Neural cell (in vitro differentiated cells): ENCODE results near the gene WDFY3. TPM values are rescaled to one million over a fixed set of nuclear protein-coding genes. Genes with fewer than 3 reads are reported as not detected.

ENCODE experiments used
- H2AFZ ChIP-seq: fragments of 200-600, 300-800 bp; sonication (generic), shearing (Covaris generic); 2 replicates; pipeline ENCODE4 v1.6.0; 2014; ENCODE audit warnings: low read depth, mild to moderate bottlenecking, antibody characterized with exemption, low read length, moderate library complexity
- H3F3A ChIP-seq: fragments of 200-600 bp; shearing (Covaris generic); 2 replicates; pipeline ENCODE4 v1.6.1; 2016; ENCODE audit warnings: mild to moderate bottlenecking, moderate library complexity, mixed read lengths, antibody characterized with exemption, low read length; ENCODE audit not compliant: insufficient read depth, poor library complexity, severe bottlenecking
- H3K27ac ChIP-seq: fragments of 200-600, 300-800 bp; sonication (generic), shearing (Covaris generic); 2 replicates; pipeline ENCODE4 v1.5.1; 2014; ENCODE audit warnings: mild to moderate bottlenecking, low read length, moderate library complexity
- H3K27me3 ChIP-seq: fragments of 300-800, 200-600 bp; sonication (generic), shearing (Covaris generic); 2 replicates; pipeline ENCODE4 v1.6.0; 2014; ENCODE audit warnings: mild to moderate bottlenecking, low read depth, low read length, moderate library complexity; ENCODE audit not compliant: insufficient read depth
- H3K36me3 ChIP-seq: fragments of 300-800, 200-600 bp; sonication (generic), shearing (Covaris generic); 2 replicates; pipeline ENCODE4 v1.5.1; 2014; ENCODE audit warnings: mild to moderate bottlenecking, antibody characterized with exemption, low read length, moderate library complexity; ENCODE audit not compliant: insufficient read depth
- H3K4me2 ChIP-seq: fragments of 300-800, 200-600 bp; sonication (generic), shearing (Covaris generic); 2 replicates; pipeline ENCODE4 v1.6.0; 2014; ENCODE audit warnings: mild to moderate bottlenecking, low read length
- H3K4me3 ChIP-seq: fragments of 300-800, 200-600 bp; sonication (generic), shearing (Covaris generic); 2 replicates; pipeline ENCODE4 v1.5.1; 2014; ENCODE audit warnings: mild to moderate bottlenecking, low read length, moderate library complexity
- H3K79me2 ChIP-seq: fragments of 200-600 bp; shearing (Covaris generic); replicated peaks from 2 replicates; pipeline ENCODE4 v1.6.0; 2014; ENCODE audit warnings: mild to moderate bottlenecking, low read length, moderate library complexity; ENCODE audit not compliant: insufficient read depth
- H3K9ac ChIP-seq: fragments of 300-800, 200-600 bp; sonication (generic), shearing (Covaris generic); 2 replicates; pipeline ENCODE4 v1.6.1; 2016; ENCODE audit warnings: mild to moderate bottlenecking, low read length, mixed read lengths
- H3K9me2 ChIP-seq: fragments of 200-600 bp; shearing (Covaris generic); 2 replicates; pipeline ENCODE4 v1.6.1; 2016; ENCODE audit warnings: mild to moderate bottlenecking, low read length, mixed read lengths; ENCODE audit not compliant: insufficient read depth
- H3K9me3 ChIP-seq: fragments of 200-600, 300-800 bp; sonication (generic), shearing (Covaris generic); 2 replicates; pipeline ENCODE4 v1.6.1; 2016; ENCODE audit warnings: mild to moderate bottlenecking, mixed run types, low read length, moderate library complexity, mixed read lengths
- H4K20me1 ChIP-seq: fragments of 200-600 bp; shearing (Covaris generic); 2 replicates; pipeline ENCODE4 v1.6.1; 2016; ENCODE audit warnings: mild to moderate bottlenecking, mixed run types; ENCODE audit not compliant: insufficient read depth
- EP300 ChIP-seq: fragments of 450-650 bp; conservative IDR thresholded peaks from 2 replicates; pipeline ENCODE4 v1.6.1; 2014; ENCODE audit warnings: antibody characterized with exemption, mild to moderate bottlenecking, moderate library complexity; ENCODE audit not compliant: poor library complexity, severe bottlenecking
- EZH2 ChIP-seq: fragments of 200-600, 300-800 bp; shearing (Covaris generic), sonication (generic); IDR thresholded peaks from 2 replicates; pipeline ENCODE4 v1.6.1; 2014; ENCODE audit warnings: antibody characterized with exemption, low read length, borderline replicate concordance, mild to moderate bottlenecking; ENCODE audit not compliant: insufficient read depth, poor library complexity, severe bottlenecking
- MXI1 ChIP-seq: fragments of 450-650 bp; conservative IDR thresholded peaks from 2 replicates; pipeline ENCODE4 v1.6.1; 2014; ENCODE audit warnings: antibody characterized with exemption, mild to moderate bottlenecking; ENCODE audit not compliant: poor library complexity, severe bottlenecking
- POLR2AphosphoS5 ChIP-seq: IDR thresholded peaks from 2 replicates; pipeline ENCODE4 v1.6.1; 2012
- RAD21 ChIP-seq: fragments of 450-650 bp; conservative IDR thresholded peaks from 2 replicates; pipeline ENCODE4 v1.6.1; 2014; ENCODE audit warnings: antibody characterized with exemption, mild to moderate bottlenecking, moderate library complexity
- SMC3 ChIP-seq: fragments of 450-650 bp; conservative IDR thresholded peaks from 2 replicates; pipeline ENCODE4 v1.6.1; 2014; ENCODE audit warnings: antibody characterized with exemption, mild to moderate bottlenecking, moderate library complexity; ENCODE audit not compliant: poor library complexity
- TAF1 ChIP-seq: IDR thresholded peaks from 2 replicates; pipeline ENCODE4 v1.6.1; 2012; ENCODE audit warnings: low read depth
- polyA plus RNA-seq: library from polyadenylated mRNA; depleted of rRNA; stranded (reverse); fragments of >200 nt; gene quantifications from 2 replicates; pipeline ENCODE4 v1.2.3, GENCODE V29; 2014
- TF ChIP-seq, protein P1 (sequence below): IDR thresholded peaks from 2 replicates; pipeline ENCODE4 v1.6.1; 2012; ENCODE audit warnings: borderline replicate concordance
- TF ChIP-seq, protein P2 (sequence below): fragments of 450-650 bp; IDR thresholded peaks from 2 replicates; pipeline ENCODE4 v1.5.1; 2014; ENCODE audit warnings: antibody characterized with exemption, mild to moderate bottlenecking, moderate library complexity; ENCODE audit not compliant: poor library complexity, severe bottlenecking

Gene WDFY3
- polyA plus RNA-seq, 1 donor from 2014 or later = 39.8 TPM

DNA sequence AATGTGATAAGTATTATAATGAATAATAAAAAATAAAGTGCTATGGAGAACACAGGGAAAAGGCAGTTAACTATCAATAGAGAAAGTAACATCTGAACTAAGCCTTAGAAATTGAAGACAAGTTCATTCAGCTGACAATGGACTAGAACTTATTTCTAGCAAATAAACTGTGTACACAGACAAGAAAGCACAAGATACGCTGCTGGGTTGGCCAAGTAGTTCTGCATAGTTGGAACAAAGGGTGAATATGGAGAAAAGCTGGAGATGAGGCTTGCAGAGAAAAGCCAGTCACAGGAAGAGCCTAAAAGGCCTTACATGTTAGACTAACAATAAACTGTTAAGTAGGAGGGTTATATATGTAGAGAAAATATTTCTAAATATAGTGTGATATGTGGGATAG lies 71.2 kb downstream of the WDFY3 start:
- Histone ChIP-seq H3K27ac (no peak overlapping the region), H3K27me3 (no peaks in the 10 kb centered on the region), H3K4me3 (no peak overlapping the region), H3F3A (no peaks in the 10 kb centered on the region), H3K36me3 (no peaks in the 10 kb centered on the region), H3K9me2 (no peaks in the 10 kb centered on the region), H3K9me3 (no peaks in the 10 kb centered on the region), H3K4me2 (no peak overlapping the region), H3K79me2 (peaks cover 10% of the 10 kb centered on the region), H3K9ac (no peak overlapping the region), H2AFZ (no peak overlapping the region), H4K20me1 (no peaks in the 10 kb centered on the region)
- TF ChIP-seq, protein P1, sequence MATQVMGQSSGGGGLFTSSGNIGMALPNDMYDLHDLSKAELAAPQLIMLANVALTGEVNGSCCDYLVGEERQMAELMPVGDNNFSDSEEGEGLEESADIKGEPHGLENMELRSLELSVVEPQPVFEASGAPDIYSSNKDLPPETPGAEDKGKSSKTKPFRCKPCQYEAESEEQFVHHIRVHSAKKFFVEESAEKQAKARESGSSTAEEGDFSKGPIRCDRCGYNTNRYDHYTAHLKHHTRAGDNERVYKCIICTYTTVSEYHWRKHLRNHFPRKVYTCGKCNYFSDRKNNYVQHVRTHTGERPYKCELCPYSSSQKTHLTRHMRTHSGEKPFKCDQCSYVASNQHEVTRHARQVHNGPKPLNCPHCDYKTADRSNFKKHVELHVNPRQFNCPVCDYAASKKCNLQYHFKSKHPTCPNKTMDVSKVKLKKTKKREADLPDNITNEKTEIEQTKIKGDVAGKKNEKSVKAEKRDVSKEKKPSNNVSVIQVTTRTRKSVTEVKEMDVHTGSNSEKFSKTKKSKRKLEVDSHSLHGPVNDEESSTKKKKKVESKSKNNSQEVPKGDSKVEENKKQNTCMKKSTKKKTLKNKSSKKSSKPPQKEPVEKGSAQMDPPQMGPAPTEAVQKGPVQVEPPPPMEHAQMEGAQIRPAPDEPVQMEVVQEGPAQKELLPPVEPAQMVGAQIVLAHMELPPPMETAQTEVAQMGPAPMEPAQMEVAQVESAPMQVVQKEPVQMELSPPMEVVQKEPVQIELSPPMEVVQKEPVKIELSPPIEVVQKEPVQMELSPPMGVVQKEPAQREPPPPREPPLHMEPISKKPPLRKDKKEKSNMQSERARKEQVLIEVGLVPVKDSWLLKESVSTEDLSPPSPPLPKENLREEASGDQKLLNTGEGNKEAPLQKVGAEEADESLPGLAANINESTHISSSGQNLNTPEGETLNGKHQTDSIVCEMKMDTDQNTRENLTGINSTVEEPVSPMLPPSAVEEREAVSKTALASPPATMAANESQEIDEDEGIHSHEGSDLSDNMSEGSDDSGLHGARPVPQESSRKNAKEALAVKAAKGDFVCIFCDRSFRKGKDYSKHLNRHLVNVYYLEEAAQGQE = no peak
- TF ChIP-seq EP300 = no peak
- no peak for TF ChIP-seq POLR2AphosphoS5
- no peak for TF ChIP-seq SMC3
- TF ChIP-seq MXI1 = no peak
- no peak for TF ChIP-seq RAD21
- no peak for TF ChIP-seq TAF1
- TF ChIP-seq EZH2 = no peak
- TF ChIP-seq, protein P2, sequence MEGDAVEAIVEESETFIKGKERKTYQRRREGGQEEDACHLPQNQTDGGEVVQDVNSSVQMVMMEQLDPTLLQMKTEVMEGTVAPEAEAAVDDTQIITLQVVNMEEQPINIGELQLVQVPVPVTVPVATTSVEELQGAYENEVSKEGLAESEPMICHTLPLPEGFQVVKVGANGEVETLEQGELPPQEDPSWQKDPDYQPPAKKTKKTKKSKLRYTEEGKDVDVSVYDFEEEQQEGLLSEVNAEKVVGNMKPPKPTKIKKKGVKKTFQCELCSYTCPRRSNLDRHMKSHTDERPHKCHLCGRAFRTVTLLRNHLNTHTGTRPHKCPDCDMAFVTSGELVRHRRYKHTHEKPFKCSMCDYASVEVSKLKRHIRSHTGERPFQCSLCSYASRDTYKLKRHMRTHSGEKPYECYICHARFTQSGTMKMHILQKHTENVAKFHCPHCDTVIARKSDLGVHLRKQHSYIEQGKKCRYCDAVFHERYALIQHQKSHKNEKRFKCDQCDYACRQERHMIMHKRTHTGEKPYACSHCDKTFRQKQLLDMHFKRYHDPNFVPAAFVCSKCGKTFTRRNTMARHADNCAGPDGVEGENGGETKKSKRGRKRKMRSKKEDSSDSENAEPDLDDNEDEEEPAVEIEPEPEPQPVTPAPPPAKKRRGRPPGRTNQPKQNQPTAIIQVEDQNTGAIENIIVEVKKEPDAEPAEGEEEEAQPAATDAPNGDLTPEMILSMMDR = no peak

DNA sequence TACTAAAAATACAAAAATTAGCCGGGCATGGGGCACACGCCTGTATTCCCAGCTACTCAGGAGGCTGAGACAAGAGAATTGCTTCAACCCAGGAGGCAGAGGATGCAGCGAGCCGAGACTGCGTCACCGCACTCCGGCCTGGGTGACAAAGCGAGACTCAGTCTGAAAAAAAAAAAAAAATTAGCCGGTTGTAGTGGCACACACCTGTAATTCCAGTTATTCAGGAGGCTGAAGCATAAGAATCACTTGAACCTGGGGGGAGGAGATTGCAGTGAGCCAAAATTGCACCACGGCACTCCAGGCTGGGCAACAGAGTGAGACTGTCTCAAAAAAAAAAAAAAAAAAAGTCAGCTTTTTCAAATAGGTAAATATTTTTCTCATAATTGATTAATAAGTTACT lies 71.9 kb downstream of the WDFY3 start:
- H3K9ac ChIP-seq = no peak overlapping the region
- H3K9me3 ChIP-seq = no peaks in the 10 kb centered on the region
- H3K79me2 ChIP-seq = peaks cover 10% of the 10 kb centered on the region
- H3K4me3 ChIP-seq = no peak overlapping the region
- H2AFZ ChIP-seq = no peak overlapping the region
- H3K9me2 ChIP-seq = no peaks in the 10 kb centered on the region
- no peak overlapping the region for H3K4me2 ChIP-seq
- no peak overlapping the region for H3K27ac ChIP-seq
- no peaks in the 10 kb centered on the region for H3K36me3 ChIP-seq
- H3F3A ChIP-seq = no peaks in the 10 kb centered on the region
- no peaks in the 10 kb centered on the region for H4K20me1 ChIP-seq
- H3K27me3 ChIP-seq = no peaks in the 10 kb centered on the region
- no peak for TF ChIP-seq RAD21
- TF ChIP-seq POLR2AphosphoS5 = no peak
- no peak for TF ChIP-seq SMC3
- TF ChIP-seq, protein P1 = no peak
- TF ChIP-seq EP300 = no peak
- no peak for TF ChIP-seq MXI1
- TF ChIP-seq, protein P2 = no peak
- no peak for TF ChIP-seq TAF1
- no peak for TF ChIP-seq EZH2
